HG03280 (cell line): Measurements from ENCODE around the gene GRB7.

Experiments
- ATAC-seq: cut with Tn5 transposase; IDR thresholded peaks from one replicate; pipeline ENCODE4 v1.9.1; 2021; ENCODE audit warnings: mild to moderate bottlenecking, moderate library complexity; ENCODE audit not compliant: unreplicated experiment

The GRB7 gene

GRCh38 chr17:39794249-39794970 lies 56.7 kb downstream of the GRB7 start:
- peak; percentile 81 for ATAC-seq
